NOMO-1 treated with DMSO at 0.1 percent for 48 hours (cell line): ENCODE measurements around the gene MYCN.
"Not testable (repeated sequence)": the region's sequence is repeated elsewhere in the genome, so short reads cannot be mapped to it uniquely, and the experiment has no call there.

Experiments
- DNase-seq: peaks from one replicate; lab custom pipeline; 2025; ENCODE audit not compliant: unreplicated experiment; lab: John Stamatoyannopoulos, UW

Gene MYCN

GRCh38 chr2:15956751-15957736 lies 16.7 kb downstream of the MYCN start:
- DNase-seq: no peak

GRCh38 chr2:15957881-15958713 lies 17.7 kb downstream of the MYCN start:
- no peak for DNase-seq

- no peak for DNase-seq
These were observed 19.2 kb downstream of the MYCN start for GRCh38 chr2:15959331-15960153.

- DNase-seq: not testable (repeated sequence)
These were observed 19.8 kb downstream of the MYCN start for GRCh38 chr2:15960154-15960520.

- DNase-seq: not testable (repeated sequence)
These were observed 23.0 kb downstream of the MYCN start for GRCh38 chr2:15963109-15963976.

- no peak for DNase-seq
These were observed 23.8 kb downstream of the MYCN start for GRCh38 chr2:15963977-15964670.

- no peak for DNase-seq
These were observed 24.7 kb downstream of the MYCN start for GRCh38 chr2:15964936-15965563.

GRCh38 chr2:15965564-15966019 lies 25.2 kb downstream of the MYCN start:
- DNase-seq: no peak

- no peak for DNase-seq
These were observed 27.3 kb downstream of the MYCN start for GRCh38 chr2:15967415-15968279.

- no peak for DNase-seq
These were observed 28.2 kb downstream of the MYCN start for GRCh38 chr2:15968280-15969178.

- no peak for DNase-seq
These were observed 28.9 kb downstream of the MYCN start for GRCh38 chr2:15969214-15969613.

GRCh38 chr2:15970701-15971100 lies 30.4 kb downstream of the MYCN start:
- no peak for DNase-seq

- DNase-seq: no peak
These were observed 31.0 kb downstream of the MYCN start for GRCh38 chr2:15971351-15971750.

GRCh38 chr2:15971831-15972522 lies 31.6 kb downstream of the MYCN start:
- DNase-seq: no peak

- DNase-seq: no peak
These were observed 33.4 kb downstream of the MYCN start for GRCh38 chr2:15973481-15974401.
